Measurements from ENCODE around the gene NFATC2IP.
"Not testable (repeated sequence)": the region's sequence is repeated elsewhere in the genome, so short reads cannot be mapped to it uniquely, and the experiment has no call there.

Gene NFATC2IP

DNA sequence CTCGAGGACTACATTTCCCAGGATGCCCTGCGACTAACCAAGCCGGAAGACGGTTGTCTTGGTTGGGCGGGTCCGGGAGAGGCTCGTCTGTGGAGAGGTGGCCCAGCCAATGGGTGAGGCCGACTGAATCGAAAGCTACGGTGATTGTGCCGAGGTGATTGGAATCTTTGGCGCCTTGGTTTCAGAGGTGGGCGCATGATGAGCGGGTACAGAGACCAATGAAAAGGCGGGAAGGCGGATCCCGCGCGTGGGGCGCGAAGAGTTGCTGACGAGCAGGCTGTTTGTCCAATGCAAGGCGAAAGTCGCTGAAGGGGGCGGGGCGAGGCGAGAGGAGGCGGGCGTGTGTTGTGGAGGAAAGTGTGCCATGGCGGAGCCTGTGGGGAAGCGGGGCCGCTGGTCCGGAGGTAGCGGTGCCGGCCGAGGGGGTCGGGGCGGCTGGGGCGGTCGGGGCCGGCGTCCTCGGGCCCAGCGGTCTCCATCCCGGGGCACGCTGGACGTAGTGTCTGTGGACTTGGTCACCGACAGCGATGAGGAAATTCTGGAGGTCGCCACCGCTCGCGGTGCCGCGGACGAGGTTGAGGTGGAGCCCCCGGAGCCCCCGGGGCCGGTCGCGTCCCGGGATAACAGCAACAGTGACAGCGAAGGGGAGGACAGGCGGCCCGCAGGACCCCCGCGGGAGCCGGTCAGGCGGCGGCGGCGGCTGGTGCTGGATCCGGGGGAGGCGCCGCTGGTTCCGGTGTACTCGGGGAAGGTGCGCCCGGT, at the start of gene NFATC2IP:
TSS of gene NFATC2IP (plus strand) at position 290 of the 762 bp plus-strand sequence. CDS start at position 365, 75 bp downstream.
- peak; percentile 100 for DNase-seq

DNA sequence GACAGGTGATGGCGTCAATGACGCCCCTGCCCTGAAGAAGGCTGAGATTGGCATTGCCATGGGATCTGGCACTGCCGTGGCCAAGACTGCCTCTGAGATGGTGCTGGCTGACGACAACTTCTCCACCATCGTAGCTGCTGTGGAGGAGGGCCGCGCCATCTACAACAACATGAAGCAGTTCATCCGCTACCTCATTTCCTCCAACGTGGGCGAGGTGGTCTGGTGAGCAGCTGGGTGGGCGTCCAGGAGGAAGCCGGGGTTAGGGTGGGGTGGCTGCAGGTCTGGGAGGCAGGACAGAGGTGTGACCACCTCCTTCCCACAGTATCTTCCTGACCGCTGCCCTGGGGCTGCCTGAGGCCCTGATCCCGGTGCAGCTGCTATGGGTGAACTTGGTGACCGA, 48.9 kb upstream of the NFATC2IP start:
- no peak for DNase-seq

DNA sequence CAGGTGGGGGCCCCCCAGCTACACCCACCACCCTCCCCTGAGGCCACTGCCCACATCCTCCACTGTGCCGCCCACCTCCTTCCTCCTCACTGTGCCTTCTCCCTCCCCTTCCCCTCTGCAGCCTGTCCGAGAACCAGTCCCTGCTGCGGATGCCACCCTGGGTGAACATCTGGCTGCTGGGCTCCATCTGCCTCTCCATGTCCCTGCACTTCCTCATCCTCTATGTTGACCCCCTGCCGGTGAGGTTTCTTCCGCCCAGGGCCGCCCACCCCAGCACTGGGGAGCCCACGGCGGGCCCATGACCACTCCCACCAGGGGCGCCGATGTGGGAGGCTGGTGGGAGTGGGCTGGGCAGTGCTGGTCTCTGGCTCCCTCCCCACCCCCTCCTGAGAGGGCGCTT, 47.8 kb upstream of the NFATC2IP start:
- no peak for DNase-seq

DNA sequence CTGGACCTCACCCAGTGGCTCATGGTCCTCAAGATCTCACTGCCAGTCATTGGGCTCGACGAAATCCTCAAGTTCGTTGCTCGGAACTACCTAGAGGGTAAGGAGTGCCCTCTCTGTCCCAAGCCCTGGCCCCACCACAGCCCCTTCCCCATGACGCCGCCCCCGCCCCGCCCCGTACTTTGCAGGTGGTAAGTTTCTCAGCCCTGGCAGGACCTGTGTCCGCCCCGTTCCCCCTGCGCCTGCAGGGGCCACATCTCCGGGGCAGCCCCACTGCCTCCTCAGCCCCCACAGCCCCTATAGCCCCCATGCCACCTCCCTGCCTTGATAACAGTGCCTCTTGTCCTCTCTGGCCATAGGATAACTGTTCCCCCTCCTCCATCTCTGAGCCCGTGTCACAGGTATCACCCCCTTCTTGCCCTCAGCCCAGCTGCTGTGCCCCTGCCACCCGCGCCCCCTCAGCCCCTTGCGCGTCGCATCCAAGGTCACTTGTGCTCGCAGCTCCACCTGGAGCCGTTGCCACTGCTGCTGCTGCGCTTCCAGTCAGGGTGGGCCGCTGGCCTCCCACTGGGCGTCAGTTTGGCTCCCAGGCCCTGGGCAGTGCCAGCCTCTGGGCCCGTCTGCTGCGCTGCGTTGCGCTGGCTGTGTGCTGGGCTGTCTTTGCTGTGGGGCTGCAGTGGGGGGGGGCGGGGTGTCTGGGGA, 47.2 kb upstream of the NFATC2IP start:
- no peak for DNase-seq

DNA sequence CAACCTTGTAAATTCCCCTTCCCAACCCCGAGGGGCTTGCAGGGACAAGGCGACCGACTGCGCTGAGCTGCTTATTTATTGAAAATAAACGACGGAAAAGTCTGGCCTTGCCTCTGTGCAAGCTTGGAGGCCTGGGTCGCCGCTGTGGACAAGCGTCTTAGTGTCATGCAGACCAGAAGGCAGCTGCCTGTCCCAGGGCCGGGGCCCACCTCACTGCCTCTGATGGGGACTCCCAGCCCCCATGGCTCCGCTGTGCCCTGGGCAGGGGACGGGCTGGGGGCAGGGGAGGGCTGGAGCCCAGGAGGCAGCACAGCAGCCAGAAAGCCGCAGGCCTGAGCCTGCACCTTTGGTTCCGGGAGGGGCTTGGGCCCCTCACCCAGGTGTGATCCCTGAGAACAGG, 46.4 kb upstream of the NFATC2IP start:
- DNase-seq, result no peak

DNA sequence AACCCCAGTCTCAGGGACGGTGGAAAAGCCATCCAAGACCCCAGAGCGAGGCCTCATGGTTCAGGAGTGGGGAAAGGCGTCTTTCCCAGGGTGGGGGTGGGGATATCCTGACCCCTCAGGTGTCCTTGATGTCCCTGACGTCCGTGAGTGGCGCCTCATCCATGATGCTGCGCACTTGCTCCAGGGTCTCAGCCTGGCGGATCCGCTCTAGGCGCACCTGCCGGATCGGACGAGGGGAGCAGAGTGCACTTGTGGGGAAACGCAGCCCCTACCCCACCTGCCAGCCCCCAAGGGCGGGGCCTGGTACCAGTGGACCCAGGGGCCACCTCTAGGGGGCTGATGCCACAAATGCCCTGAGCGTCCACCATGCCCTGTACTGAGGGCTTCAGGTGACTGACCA, 45.9 kb upstream of the NFATC2IP start:
- no peak for DNase-seq

DNA sequence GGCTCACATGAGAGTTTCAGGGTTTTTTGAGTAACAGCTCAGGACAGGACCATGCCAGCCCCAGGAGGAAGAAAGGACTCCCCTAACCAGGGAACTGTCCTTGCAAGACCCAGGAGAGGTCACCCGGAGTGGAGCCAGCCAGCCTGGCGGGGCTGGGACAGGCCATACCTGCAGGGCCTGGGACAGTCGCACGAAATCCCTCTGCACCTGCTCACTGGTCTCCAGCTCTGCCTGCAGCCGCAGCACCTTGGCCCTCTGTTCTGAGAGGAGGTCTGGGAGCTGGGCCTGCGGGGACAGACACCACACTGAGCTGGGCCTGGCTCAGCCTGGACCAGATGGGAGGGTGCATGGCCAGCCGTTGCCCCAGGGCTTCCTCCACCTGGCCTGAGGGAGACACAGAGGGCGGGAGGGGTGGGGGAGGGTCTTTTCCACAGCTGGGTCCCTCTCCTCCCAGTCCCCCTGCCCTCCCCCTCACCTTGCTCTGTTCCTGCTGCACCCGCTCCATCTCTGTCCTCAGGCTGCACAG, 45.4 kb upstream of the NFATC2IP start:
- no peak for DNase-seq

DNA sequence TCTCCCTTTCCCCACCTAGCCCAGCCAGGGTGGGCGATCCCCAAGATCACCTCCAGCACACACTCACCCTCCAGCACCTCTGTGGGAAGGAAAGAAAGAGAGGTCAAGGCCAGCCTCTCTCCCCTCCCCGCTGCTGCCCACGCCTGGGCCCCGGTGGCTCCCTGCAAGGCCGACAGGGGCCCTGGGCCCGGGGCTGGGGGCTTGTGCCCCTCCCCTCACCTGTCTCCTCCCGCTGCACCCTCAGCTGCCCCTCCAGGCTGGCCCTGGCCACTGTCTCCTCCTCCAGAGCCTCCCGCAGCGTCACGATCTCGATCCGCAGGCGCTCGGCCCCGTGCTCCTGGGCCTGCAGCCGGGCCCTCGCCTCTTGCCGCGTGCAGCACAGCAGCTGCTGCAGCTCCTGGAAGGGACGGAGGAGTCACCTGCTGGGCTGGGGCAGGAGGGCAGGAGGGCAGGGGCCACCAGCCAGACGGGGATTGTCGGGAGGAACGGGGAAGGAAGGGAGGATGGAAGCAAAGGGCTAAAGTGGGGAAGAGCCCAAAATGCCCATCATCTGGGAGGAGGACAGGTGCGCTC, 44.9 kb upstream of the NFATC2IP start:
- DNase-seq, result no peak

DNA sequence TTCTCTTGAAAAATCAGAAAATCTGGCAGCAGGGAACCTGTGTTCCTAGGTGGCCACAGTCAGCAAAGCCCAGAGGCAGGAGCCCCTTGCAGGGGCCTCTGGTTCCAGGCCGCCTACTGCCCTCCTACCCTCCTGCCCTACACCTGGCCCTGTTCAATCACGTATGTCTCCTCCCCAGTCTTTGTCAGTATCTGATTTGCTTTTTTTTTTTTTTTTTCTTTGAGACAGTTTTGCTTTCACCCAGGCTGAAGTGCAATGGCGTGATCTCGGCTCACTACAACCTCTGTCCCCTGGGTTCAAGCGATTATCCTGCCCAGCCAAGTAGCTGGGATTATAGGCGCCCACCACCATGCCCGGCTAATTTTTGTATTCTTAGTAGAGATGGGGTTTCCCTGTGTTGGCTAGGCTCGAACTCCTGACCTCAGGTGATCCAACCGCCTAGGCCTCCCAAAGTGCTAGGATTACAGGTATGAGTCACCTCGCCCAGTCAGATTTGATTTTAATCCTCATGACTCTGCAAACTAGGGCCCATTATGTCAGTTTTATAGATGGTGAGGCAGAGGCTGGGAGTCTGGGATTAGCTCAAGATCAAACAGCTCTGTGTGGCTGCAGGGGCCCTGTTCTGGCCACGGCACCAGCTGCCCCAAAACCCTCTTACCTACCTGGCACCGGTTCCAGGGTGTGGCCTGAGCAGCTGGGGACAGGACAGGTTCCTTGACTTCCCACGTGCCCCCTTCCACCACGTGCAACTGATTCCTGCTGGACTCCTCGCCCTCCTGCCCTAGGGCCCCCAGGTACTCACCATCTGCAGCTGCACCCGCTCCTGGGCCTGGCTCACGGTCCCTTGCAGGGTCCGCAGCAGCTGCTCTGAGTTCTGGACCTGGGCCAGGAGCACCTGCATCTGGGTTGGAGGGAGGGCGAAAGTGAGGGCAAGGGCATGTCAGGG, 40.4 kb upstream of the NFATC2IP start:
- no peak for DNase-seq

DNA sequence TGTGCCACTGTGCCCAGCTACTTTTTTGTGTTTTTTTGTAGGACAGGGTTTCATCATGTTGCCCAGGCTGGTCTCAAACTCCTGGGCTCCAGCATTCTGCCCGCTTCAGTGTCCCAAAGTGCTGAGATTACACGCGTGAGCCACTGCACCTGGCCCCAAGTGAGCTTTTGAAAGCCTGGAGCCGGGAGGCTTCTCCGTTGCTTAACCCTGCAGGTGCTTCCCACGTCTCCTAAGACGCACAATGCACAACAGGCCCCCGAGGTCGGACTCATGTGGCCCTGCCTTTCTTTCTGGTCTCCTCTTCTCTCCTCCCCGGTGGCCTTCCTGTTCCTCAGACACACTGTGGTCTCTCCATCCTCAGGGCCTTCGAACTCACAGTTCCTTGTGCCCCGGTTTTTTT, 38.2 kb upstream of the NFATC2IP start:
- DNase-seq, result no peak

DNA sequence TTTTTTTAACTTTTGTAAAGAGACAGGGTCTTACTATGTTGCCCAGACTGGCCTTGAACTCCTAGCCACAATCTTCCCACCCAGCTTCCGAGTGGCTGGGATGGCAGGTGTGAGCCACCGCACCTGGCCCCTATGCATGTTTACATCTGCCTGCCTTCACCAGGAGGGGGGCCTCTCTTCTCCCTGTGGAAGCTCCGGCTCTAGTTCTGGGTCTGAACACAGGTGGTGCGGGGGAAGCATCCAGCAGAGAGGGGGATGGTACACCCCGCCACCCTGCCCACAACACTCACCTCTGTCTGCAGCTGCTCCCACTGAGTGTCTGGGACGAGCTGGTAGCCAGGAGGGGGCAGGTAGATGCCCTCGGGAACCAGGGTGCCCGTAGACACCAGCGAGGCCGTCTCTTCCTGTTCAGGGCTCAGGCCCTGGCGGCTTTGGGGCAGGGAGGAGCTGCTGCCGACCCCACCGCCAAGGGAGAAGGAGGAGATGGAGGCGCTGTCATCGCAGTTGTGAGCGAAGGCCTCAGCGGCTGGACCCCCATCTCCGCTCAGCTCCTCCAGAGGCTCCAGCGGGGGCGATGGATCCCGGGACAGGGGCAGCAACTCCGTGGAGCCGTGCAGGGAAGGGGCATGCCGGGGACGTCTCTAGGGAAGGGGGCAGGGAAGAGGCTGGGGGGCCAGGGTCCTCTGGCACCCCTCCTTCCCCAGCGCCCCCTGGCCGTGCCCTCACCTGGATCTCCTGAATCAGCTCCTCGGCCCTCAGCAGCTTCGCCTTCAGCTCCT, 36.6 kb upstream of the NFATC2IP start:
- no peak for DNase-seq

DNA sequence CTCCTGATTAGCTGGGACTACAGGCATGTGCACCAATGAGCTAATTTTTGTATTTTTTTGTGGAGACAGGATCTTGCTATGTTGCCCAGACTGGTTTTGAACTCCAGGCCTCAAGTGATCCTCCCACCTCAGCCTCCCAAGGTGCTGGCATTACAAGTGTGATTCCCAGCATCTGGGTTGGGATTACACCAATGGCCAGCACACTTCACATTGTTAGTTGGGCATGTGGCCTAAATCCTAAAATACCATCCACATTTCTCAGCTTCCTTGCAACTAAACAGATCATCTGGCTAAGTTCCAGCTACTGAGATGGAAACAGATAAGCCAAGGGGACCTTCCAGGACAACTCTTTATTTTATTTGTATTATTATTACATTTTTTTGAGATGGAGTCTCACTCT, 35.6 kb upstream of the NFATC2IP start:
- peak; percentile 66 for DNase-seq

DNA sequence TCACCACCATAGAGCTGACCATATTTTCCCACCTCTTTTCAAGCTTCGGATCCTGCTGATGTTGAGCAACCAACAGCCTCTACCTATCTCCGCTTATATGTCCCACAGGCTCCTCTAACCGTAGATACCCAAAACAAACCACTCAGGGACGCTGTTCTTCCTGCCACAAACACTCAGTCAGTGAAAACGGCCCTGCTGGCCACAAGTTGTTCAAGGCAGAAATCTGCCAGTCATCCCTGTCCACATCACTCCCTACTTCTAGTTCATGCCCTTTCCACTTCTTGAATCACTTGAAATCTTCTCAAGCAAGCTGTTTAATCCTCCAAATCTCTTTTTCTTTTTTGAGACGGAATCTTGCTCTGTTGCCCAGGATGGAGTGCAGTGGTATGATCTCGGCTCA, 33.6 kb upstream of the NFATC2IP start:
- DNase-seq, result no peak

DNA sequence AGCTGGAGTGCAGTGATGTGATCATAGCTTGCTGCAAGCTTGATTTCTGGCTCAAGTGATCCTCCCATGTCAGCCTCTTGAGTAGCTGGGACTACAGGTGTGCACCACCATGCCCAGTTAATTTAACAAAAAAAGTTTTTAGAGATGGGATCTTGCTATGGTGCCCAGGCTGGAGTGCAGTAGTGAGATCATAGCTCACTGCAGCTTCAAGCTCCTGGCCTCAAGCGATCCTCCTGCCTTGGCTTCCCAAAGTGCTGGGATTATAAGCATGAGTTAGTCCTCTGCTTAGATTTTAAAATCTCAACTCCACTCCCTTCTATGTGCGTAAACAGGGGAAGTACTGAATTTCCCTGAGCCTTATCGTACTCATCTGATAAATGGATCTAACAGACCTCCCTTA, 32.0 kb upstream of the NFATC2IP start:
- DNase-seq, result no peak

DNA sequence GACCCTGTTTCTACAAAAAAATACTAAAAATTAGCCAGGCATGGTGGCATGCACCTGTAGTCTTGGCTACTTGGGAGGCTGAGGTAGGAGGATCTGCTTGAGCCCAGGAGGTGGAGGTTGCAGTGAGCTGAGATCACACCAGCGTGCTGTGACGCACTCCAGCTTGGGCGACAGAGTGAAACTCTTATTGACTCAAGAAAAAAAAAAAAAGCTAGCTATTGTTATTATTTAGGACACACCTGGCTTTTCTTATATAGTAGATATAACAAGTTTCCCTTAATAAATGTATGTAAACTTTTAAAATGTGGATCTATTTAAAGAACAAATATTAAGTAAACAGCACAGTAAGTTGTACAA, 27.5 kb upstream of the NFATC2IP start:
- no peak for DNase-seq

DNA sequence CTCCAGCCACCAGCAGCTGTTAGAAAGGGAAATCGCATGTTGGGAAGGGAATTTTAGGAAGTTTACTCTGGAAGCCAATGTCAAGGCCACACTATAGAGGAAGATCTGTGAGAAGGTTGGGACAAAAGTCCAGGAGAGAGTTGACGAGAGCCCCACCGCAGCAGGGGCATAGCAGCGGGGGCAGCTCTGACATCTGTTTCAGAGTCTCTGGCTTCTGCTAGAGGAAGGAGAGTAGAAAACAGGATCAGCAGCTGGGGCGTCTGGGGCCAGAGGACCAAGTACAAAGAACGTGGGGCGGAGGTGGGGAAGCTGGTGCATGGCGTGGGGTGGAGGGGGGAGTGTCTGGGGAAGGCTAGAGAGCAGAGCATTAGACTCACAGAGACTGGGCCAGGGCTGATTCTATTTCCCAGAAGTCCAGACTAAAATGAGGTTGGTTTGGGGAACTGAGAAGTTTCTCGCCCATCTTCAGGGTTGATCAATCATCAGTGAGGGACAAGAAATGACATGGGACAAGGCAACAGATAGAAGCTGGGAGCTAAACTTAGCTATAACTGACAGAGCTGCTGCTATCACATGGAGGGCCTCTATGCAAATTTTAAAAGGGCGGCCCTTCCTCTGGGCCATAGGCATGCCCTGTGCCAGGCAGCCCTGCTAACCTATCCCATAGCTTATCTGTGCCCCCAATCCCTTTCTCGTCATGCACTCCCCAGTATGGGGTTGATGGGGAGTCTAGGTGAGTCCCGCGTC, 26.9 kb upstream of the NFATC2IP start:
- DNase-seq, result no peak

DNA sequence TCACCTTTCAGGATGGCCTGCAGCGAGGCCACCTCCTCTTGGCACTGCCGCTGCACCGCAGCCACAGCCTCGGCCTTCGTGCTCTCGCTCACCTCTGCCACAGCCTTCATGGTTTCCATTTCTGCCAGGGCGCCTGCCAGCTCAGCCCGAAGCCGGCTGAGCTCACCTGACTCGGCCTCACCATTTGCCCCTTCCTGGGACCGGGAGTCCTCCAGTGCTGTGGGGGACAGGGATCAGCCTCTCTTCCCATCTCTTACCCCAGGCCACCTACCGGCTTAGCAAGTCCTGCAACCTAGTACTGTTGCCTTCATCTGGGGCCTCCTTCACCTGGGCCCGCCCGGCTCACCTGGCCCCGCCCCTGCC, 26.4 kb upstream of the NFATC2IP start:
- no peak for DNase-seq

DNA sequence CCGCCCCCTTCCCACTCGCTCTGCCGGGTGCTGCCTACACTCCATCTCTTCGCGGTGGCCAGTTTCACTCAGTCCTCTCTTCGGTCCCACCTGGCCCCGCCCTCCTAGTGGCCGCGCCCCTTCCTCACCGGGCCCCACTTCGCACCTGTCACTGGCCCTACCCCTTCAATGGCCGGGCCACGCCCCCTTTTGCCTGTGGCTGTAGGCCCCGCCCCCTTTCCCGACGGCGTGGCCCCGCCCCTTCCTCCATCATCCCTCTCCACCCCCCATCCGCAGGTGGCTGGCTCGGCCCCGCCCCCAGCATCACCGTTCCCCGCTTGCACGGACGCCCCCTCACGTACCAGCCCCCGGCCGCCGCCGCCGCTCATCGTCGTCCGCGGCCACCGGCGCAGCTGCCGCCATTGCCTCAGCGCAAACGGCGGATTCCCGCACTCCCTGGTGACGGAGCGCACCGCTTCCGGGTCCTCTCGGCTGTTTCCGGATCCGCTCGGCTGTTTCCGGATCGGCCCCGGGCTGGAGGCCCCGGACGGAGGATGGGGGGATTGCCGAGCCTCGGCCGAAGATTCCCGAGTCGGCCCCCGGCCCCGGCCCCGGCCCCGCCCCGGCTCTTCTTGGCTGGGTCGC, 25.9 kb upstream of the NFATC2IP start, which contains the start of gene RABEP2:
TSS of gene RABEP2 (minus strand) at position 477 of the 624 bp plus-strand sequence. CDS start at position 402, 75 bp downstream.
- peak; percentile 81 to 90 for DNase-seq

DNA sequence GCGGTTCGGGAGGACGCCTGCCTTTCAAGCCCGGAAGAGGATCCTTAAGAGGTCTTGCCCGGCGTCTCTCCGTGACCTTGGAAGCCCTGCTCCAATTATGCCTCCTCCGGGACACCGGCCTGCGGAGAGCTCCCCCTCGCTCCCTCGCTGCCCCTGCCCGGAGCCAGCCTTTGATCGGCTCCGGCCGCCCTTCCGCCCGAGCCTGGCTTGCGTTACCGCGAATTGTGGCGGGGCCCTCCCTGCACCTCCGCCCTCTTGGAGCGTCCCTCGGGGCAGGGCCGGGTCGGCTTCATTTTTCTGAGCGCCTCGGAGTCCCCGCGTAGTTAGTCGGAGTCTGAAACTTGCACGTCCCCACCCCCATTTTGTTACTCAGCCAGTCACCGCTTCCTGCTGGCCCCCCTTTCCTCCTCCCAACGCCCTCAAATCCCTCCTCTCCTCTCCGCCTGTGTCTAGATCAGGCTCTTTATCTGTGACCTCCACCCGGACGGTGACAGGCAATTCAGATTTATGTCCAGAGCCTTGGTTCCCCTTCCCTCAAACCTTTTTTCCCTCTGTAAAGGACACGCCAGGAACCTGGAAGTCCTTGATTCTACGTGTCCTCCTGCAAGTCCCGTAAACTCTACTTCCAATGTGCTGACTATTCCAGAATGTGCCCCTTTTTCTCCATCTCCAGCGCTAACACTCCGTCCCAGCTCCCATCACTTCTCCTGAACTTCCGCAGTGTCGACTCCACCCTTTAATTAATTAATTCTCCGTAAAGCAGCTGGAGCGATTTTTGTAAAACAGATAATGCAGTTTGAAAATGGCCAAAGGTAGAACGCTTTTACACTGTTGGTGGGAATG, 25.1 kb upstream of the NFATC2IP start:
- peak; percentile 76 to 89 for DNase-seq

DNA sequence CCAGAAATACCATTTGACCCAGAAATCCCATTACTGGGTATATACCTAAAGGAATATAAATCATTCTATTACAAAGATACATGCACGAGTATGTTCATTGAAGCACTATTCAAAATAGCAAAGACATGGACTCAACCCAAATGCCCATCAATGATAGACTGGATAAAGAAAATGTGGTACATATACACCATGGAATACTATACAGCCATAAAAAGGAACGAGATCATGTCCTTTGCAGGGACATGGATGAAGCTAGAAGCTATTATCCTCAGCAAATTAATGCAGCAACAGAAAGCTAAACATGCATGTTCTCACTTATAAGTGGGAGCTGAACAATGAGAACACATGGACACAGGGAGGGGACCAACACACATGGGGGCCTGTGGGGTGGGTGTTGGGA, 24.5 kb upstream of the NFATC2IP start:
- DNase-seq, result not testable (repeated sequence)
